HS-27A (cell line): ENCODE measurements around the gene WDR75.
"Not testable (repeated sequence)": the region's sequence is repeated elsewhere in the genome, so short reads cannot be mapped to it uniquely, and the experiment has no call there.

Experiments used
- DNase-seq: peaks from one replicate; pipeline ENCODE4 v3.0.0-alpha.2; 2012; ENCODE audit warnings: low read depth, missing footprints

Gene WDR75

GRCh38 chr2:189441709-189442074 lies 418 bp downstream of the WDR75 start:
- DNase-seq, result no peak

- no peak for DNase-seq
Observed at GRCh38 chr2:189442468-189442867, 1.2 kb downstream of the WDR75 start.

- no peak for DNase-seq
Observed at GRCh38 chr2:189444322-189444721, 3.0 kb downstream of the WDR75 start.

- no peak for DNase-seq
Observed at GRCh38 chr2:189446780-189447179, 5.5 kb downstream of the WDR75 start.

GRCh38 chr2:189454009-189454408 lies 12.7 kb downstream of the WDR75 start:
- DNase-seq, result no peak

GRCh38 chr2:189465076-189465475 lies 23.8 kb downstream of the WDR75 start:
- no peak for DNase-seq

- DNase-seq, result no peak
Observed at GRCh38 chr2:189465478-189465877, 24.2 kb downstream of the WDR75 start.

GRCh38 chr2:189466046-189466445 lies 24.8 kb downstream of the WDR75 start:
- no peak for DNase-seq

- DNase-seq, result no peak
Observed at GRCh38 chr2:189466656-189467055, 25.4 kb downstream of the WDR75 start.

GRCh38 chr2:189467160-189467559 lies 25.9 kb downstream of the WDR75 start:
- DNase-seq, result no peak

GRCh38 chr2:189467593-189467992 lies 26.3 kb downstream of the WDR75 start:
- no peak for DNase-seq

GRCh38 chr2:189474526-189474925 lies 33.3 kb downstream of the WDR75 start:
- no peak for DNase-seq

GRCh38 chr2:189477756-189478155 lies 36.5 kb downstream of the WDR75 start:
- no peak for DNase-seq

GRCh38 chr2:189478289-189478688 lies 37.0 kb downstream of the WDR75 start:
- not testable (repeated sequence) for DNase-seq

- no peak for DNase-seq
Observed at GRCh38 chr2:189481071-189481470, 39.8 kb downstream of the WDR75 start.

GRCh38 chr2:189483571-189483970 lies 42.3 kb downstream of the WDR75 start:
- DNase-seq, result no peak

GRCh38 chr2:189483980-189484740 lies 42.9 kb downstream of the WDR75 start:
- DNase-seq, result no peak

- no peak for DNase-seq
Observed at GRCh38 chr2:189485146-189485545, 43.9 kb downstream of the WDR75 start.

GRCh38 chr2:189486237-189486770 lies 45.0 kb downstream of the WDR75 start:
- no peak for DNase-seq

- no peak for DNase-seq
Observed at GRCh38 chr2:189487283-189488007, 46.2 kb downstream of the WDR75 start.

GRCh38 chr2:189488008-189488310 lies 46.7 kb downstream of the WDR75 start:
- DNase-seq, result no peak

- no peak for DNase-seq
Observed at GRCh38 chr2:189492451-189492850, 51.2 kb downstream of the WDR75 start.

GRCh38 chr2:189498205-189498604 lies 56.9 kb downstream of the WDR75 start:
- no peak for DNase-seq

- no peak for DNase-seq
Observed at GRCh38 chr2:189499137-189499536, 57.9 kb downstream of the WDR75 start.
